A549 (cell line): ENCODE results near the gene RABGAP1L.

Experiments used
- EHMT2 ChIP-seq: fragments of 200-600 bp; sonication (generic); IDR thresholded peaks from 2 replicates; pipeline ENCODE4 v1.6.1; 2016; ENCODE audit warnings: antibody characterized with exemption, low read depth, mild to moderate bottlenecking, moderate library complexity
- MYC ChIP-seq: IDR thresholded peaks from 2 replicates; pipeline ENCODE4 v1.6.1; 2012; ENCODE audit warnings: mild to moderate bottlenecking, inconsistent platforms, low read length, improper control_type of control experiment, borderline replicate concordance
- TF ChIP-seq, protein P1 (sequence below): fragments of >200 bp; sonication (Bioruptor Twin); formaldehyde crosslinking; IDR thresholded peaks from 3 replicates; pipeline ENCODE4 v1.5.1; 2016

GRCh38 chr1:174200746-174201145 lies 41.4 kb downstream of the RABGAP1L start:
- TF ChIP-seq, protein P1, sequence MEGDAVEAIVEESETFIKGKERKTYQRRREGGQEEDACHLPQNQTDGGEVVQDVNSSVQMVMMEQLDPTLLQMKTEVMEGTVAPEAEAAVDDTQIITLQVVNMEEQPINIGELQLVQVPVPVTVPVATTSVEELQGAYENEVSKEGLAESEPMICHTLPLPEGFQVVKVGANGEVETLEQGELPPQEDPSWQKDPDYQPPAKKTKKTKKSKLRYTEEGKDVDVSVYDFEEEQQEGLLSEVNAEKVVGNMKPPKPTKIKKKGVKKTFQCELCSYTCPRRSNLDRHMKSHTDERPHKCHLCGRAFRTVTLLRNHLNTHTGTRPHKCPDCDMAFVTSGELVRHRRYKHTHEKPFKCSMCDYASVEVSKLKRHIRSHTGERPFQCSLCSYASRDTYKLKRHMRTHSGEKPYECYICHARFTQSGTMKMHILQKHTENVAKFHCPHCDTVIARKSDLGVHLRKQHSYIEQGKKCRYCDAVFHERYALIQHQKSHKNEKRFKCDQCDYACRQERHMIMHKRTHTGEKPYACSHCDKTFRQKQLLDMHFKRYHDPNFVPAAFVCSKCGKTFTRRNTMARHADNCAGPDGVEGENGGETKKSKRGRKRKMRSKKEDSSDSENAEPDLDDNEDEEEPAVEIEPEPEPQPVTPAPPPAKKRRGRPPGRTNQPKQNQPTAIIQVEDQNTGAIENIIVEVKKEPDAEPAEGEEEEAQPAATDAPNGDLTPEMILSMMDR = no peak
- TF ChIP-seq MYC (no peak), EHMT2 (no peak)
